HG03460 (cell line): ENCODE results near the gene DSC1.
"Not testable (repeated sequence)": the region's sequence is repeated elsewhere in the genome, so short reads cannot be mapped to it uniquely, and the experiment has no call there.

Source experiments
- ATAC-seq: cut with Tn5 transposase; IDR thresholded peaks from one replicate; pipeline ENCODE4 v1.9.1; 2021; ENCODE audit not compliant: unreplicated experiment

The DSC1 gene

GRCh38 chr18:31177369-31177768 lies 14.7 kb upstream of the DSC1 start:
- not testable (repeated sequence) for ATAC-seq

GRCh38 chr18:31176531-31176930 lies 13.9 kb upstream of the DSC1 start:
- no peak for ATAC-seq

- ATAC-seq = no peak
These were observed 8.6 kb upstream of the DSC1 start for GRCh38 chr18:31171144-31171839.

- ATAC-seq = no peak
These were observed 7.7 kb upstream of the DSC1 start for GRCh38 chr18:31170335-31170734.

- no peak for ATAC-seq
These were observed 250 bp downstream of the DSC1 start for GRCh38 chr18:31162419-31162793.

GRCh38 chr18:31161757-31162418 lies 768 bp downstream of the DSC1 start:
- no peak for ATAC-seq

- no peak for ATAC-seq
These were observed 5.6 kb downstream of the DSC1 start for GRCh38 chr18:31156821-31157763.

GRCh38 chr18:31155498-31155897 lies 7.2 kb downstream of the DSC1 start:
- ATAC-seq = no peak

GRCh38 chr18:31154181-31154580 lies 8.5 kb downstream of the DSC1 start:
- no peak for ATAC-seq

- no peak for ATAC-seq
These were observed 13.3 kb downstream of the DSC1 start for GRCh38 chr18:31149351-31149750.

- no peak for ATAC-seq
These were observed 14.1 kb downstream of the DSC1 start for GRCh38 chr18:31148600-31148999.

GRCh38 chr18:31146809-31147208 lies 15.8 kb downstream of the DSC1 start:
- ATAC-seq = no peak

- ATAC-seq = no peak
These were observed 19.6 kb downstream of the DSC1 start for GRCh38 chr18:31143025-31143424.

- no peak for ATAC-seq
These were observed 23.9 kb downstream of the DSC1 start for GRCh38 chr18:31138709-31139108.

GRCh38 chr18:31134988-31135529 lies 27.6 kb downstream of the DSC1 start:
- ATAC-seq = no peak

- ATAC-seq = no peak
These were observed 33.1 kb downstream of the DSC1 start for GRCh38 chr18:31129398-31130115.

- no peak for ATAC-seq
These were observed 36.8 kb downstream of the DSC1 start for GRCh38 chr18:31125878-31126277.

- not testable (repeated sequence) for ATAC-seq
These were observed 39.5 kb downstream of the DSC1 start for GRCh38 chr18:31123125-31123524.

GRCh38 chr18:31120594-31120993 lies 42.1 kb downstream of the DSC1 start:
- ATAC-seq = no peak

- ATAC-seq = no peak
These were observed 45.6 kb downstream of the DSC1 start for GRCh38 chr18:31116853-31117595.
